HCT116 (cell line): ENCODE data around the gene TCERG1L. TPM values are rescaled to one million over a fixed set of nuclear protein-coding genes. Genes with fewer than 3 reads are reported as not detected.

Experiments used
- ATAC-seq: fragments of 200-7000 bp; cut with Tn5 transposase; 2 replicates; pipeline ENCODE4 v1.9.1; 2020; ENCODE audit warnings: mild to moderate bottlenecking, moderate library complexity
- BruUV-seq: library from RNA; stranded (reverse); fragments of 400-500 nt; replicated peaks from 2 replicates; lab custom pipeline; 2021; lab: Mats Ljungman, UMichigan
- CTCF ChIA-PET: fragments of 300-600 bp; sonication (Branson Sonifier 250); formaldehyde crosslinking; loops from one replicate; lab custom pipeline; 2021; ENCODE audit warnings: antibody characterized with exemption; lab: Charles Lee
- POLR2A ChIA-PET: fragments of 300-600, 350-600 bp; sonication (Branson Sonifier 250); formaldehyde crosslinking; loops from one replicate; lab custom pipeline; 2021; ENCODE audit warnings: antibody characterized with exemption; lab: Charles Lee
- RAD21 ChIA-PET, 2 experiments: fragments of 300-600 bp; sonication (Branson Sonifier 250); formaldehyde crosslinking; loops; one replicate each; lab custom pipeline; 2023; ENCODE audit warnings: low total read pairs in 2 of 2; ENCODE audit not compliant: uncharacterized antibody in 2 of 2, unreplicated experiment in 2 of 2, low non-redundant PET in 1 of 2; lab: Charles Lee
- DNase-seq: peaks from one replicate; pipeline ENCODE4 v3.0.0-alpha.2; 2010; ENCODE audit warnings: low read depth, low spot score
- H2AFZ ChIP-seq: fragments of 200-600 bp; shearing (Covaris generic), sonication (generic); 2 replicates; pipeline ENCODE4 v1.6.1; 2017; ENCODE audit warnings: low read depth, mixed run types, mixed read lengths, antibody characterized with exemption, low read length; ENCODE audit not compliant: poor library complexity, severe bottlenecking
- H3K27ac ChIP-seq: 2 replicates; pipeline ENCODE4 v1.5.1; 2012; ENCODE audit warnings: low read depth, low read length
- H3K27me3 ChIP-seq: fragments of 200-600 bp; sonication (generic); 2 replicates; pipeline ENCODE4 v1.6.1; 2016; ENCODE audit warnings: mixed run types, low read length, mixed read lengths; ENCODE audit not compliant: insufficient read depth
- H3K36me3 ChIP-seq, 2 experiments: fragments of 200-500 bp in 1 of 2; fragments of 200-600 bp in 1 of 2; sonication (Bioruptor generic) in 1 of 2; sonication (generic) in 1 of 2; 2 replicates each; pipeline versions ENCODE4 v1.5.1 to v1.6.1; 2014 to 2016; ENCODE audit warnings: low read length in 2 of 2, inconsistent platforms in 1 of 2, mixed read lengths in 1 of 2, mixed run types in 1 of 2; ENCODE audit not compliant: insufficient read depth in 2 of 2, control insufficient read depth in 1 of 2
- H3K4me1 ChIP-seq, 2 experiments: fragments of 200-600 bp in 1 of 2; sonication (generic) in 1 of 2; 2 replicates each; pipeline versions ENCODE4 v1.5.1 to v1.6.1; 2012 to 2017; ENCODE audit warnings: low read length in 2 of 2, inconsistent platforms in 1 of 2, mild to moderate bottlenecking in 1 of 2, mixed read lengths in 1 of 2, mixed run types in 1 of 2, moderate library complexity in 1 of 2; ENCODE audit not compliant: insufficient read depth in 2 of 2, control insufficient read depth in 1 of 2
- H3K4me2 ChIP-seq: fragments of 200-600 bp; sonication (generic); 2 replicates; pipeline ENCODE4 v1.6.1; 2017; ENCODE audit warnings: mixed run types, low read length, mixed read lengths
- H3K4me3 ChIP-seq, 2 experiments: fragments of 200-600 bp in 1 of 2; sonication (generic) in 1 of 2; replicated peaks in 1 of 2; 2 replicates each; pipeline ENCODE4 v1.5.1; 2011 to 2016; ENCODE audit warnings: low read length in 2 of 2, control low read depth in 1 of 2, low read depth in 1 of 2, mild to moderate bottlenecking in 1 of 2, mixed read lengths in 1 of 2, mixed run types in 1 of 2
- H3K79me2 ChIP-seq: fragments of 200-600 bp; sonication (generic); 2 replicates; pipeline ENCODE4 v1.6.1; 2017; ENCODE audit warnings: mild to moderate bottlenecking, mixed run types, low read length, moderate library complexity, mixed read lengths; ENCODE audit not compliant: insufficient read depth
- H3K9ac ChIP-seq: fragments of 200-600 bp; sonication (generic); 2 replicates; pipeline ENCODE4 v1.6.1; 2016; ENCODE audit warnings: low read length, mixed read lengths
- H3K9me2 ChIP-seq: fragments of 200-600 bp; sonication (generic), shearing (Covaris generic); 2 replicates; pipeline ENCODE4 v1.6.1; 2017; ENCODE audit warnings: mixed run types, mild to moderate bottlenecking, moderate library complexity; ENCODE audit not compliant: insufficient read depth
- H3K9me3 ChIP-seq, 2 experiments: fragments of 200-500 bp in 1 of 2; fragments of 200-600 bp in 1 of 2; sonication (Bioruptor generic) in 1 of 2; sonication (generic) in 1 of 2; 2 replicates each; pipeline ENCODE4 v1.6.1; 2014 to 2017; ENCODE audit warnings: low read length in 2 of 2, mixed read lengths in 2 of 2, inconsistent platforms in 1 of 2, low read depth in 1 of 2, mild to moderate bottlenecking in 1 of 2, mixed run types in 1 of 2, moderate library complexity in 1 of 2; ENCODE audit not compliant: control insufficient read depth in 1 of 2, insufficient read depth in 1 of 2
- H4K20me1 ChIP-seq: fragments of 200-600 bp; sonication (generic), shearing (Covaris generic); 2 replicates; pipeline ENCODE4 v1.6.1; 2017; ENCODE audit warnings: mixed run types, mild to moderate bottlenecking, moderate library complexity; ENCODE audit not compliant: insufficient read depth
- ATF3 ChIP-seq: IDR thresholded peaks from 2 replicates; pipeline ENCODE4 v1.6.1; 2012
- CBX3 ChIP-seq: IDR thresholded peaks from 2 replicates; pipeline ENCODE4 v1.6.1; 2012; ENCODE audit warnings: low read depth
- CEBPB ChIP-seq: IDR thresholded peaks from 2 replicates; pipeline ENCODE4 v1.6.1; 2012; ENCODE audit warnings: low read depth
- CTCF ChIP-seq, 3 experiments: fragments of 200-600 bp in 1 of 3; sonication (generic) in 1 of 3; IDR thresholded peaks in 2 of 3; conservative IDR thresholded peaks in 1 of 3; 2 replicates each; pipeline ENCODE4 v1.5.1; 2012 to 2017; ENCODE audit warnings: low read depth in 2 of 3, low read length in 2 of 3, antibody characterized with exemption in 1 of 3, borderline replicate concordance in 1 of 3, control low read depth in 1 of 3, mild to moderate bottlenecking in 1 of 3, mixed read lengths in 1 of 3, mixed run types in 1 of 3, moderate library complexity in 1 of 3; ENCODE audit not compliant: insufficient read depth in 1 of 3
- ELF1 ChIP-seq: IDR thresholded peaks from 2 replicates; pipeline ENCODE4 v1.6.1; 2012; ENCODE audit warnings: low read depth, borderline replicate concordance
- EZH2 ChIP-seq: fragments of 200-600 bp; sonication (generic); IDR thresholded peaks from 2 replicates; pipeline ENCODE4 v1.6.1; 2017; ENCODE audit warnings: antibody characterized with exemption, mixed run types
- EZH2phosphoT487 ChIP-seq: fragments of 200-600 bp; IDR thresholded peaks from 2 replicates; pipeline ENCODE4 v1.6.1; 2018; ENCODE audit warnings: antibody characterized with exemption, borderline replicate concordance
- FOSL1 ChIP-seq: IDR thresholded peaks from 2 replicates; pipeline ENCODE4 v1.6.1; 2012; ENCODE audit warnings: low read depth
- JUND ChIP-seq: IDR thresholded peaks from 2 replicates; pipeline ENCODE4 v1.6.1; 2012
- MAX ChIP-seq: IDR thresholded peaks from 2 replicates; pipeline ENCODE4 v1.6.1; 2012
- POLR2AphosphoS5 ChIP-seq: IDR thresholded peaks from 2 replicates; pipeline ENCODE4 v1.6.1; 2011; ENCODE audit warnings: mild to moderate bottlenecking, low read depth, low read length, moderate library complexity
- RAD21 ChIP-seq: IDR thresholded peaks from 2 replicates; pipeline ENCODE4 v1.6.1; 2012; ENCODE audit warnings: low read depth, mild to moderate bottlenecking
- REST ChIP-seq: IDR thresholded peaks from 2 replicates; pipeline ENCODE4 v1.6.1; 2012; ENCODE audit warnings: low read depth
- SP1 ChIP-seq: IDR thresholded peaks from 2 replicates; pipeline ENCODE4 v1.6.1; 2012; ENCODE audit warnings: low read depth
- SRF ChIP-seq: IDR thresholded peaks from 2 replicates; pipeline ENCODE4 v1.6.1; 2012; ENCODE audit warnings: low read depth
- TCF7L2 ChIP-seq: IDR thresholded peaks from 2 replicates; pipeline ENCODE4 v1.7.0; 2011; ENCODE audit warnings: borderline replicate concordance, inconsistent platforms; ENCODE audit not compliant: insufficient read depth, insufficient read length; ENCODE audit errors: extremely low read depth
- YY1 ChIP-seq: IDR thresholded peaks from 2 replicates; pipeline ENCODE4 v1.6.1; 2011; ENCODE audit warnings: low read length, low read depth, moderate library complexity, mild to moderate bottlenecking; ENCODE audit not compliant: insufficient replicate concordance; ENCODE audit errors: extremely low read depth
- ZFX ChIP-seq: fragments of 450-650 bp; IDR thresholded peaks from 2 replicates; pipeline ENCODE4 v1.6.1; 2017
- ZNF274 ChIP-seq: fragments of 200-500 bp; sonication (Bioruptor generic); IDR thresholded peaks from 2 replicates; pipeline ENCODE4 v1.6.1; 2014; ENCODE audit warnings: mild to moderate bottlenecking, low read depth, low read length, inconsistent platforms
- intact Hi-C: fragments of 100-400 bp; cut with micrococcal nuclease; formaldehyde crosslinking; loops from 2 replicates; pipeline ENCODE4 v1.10.0; 2022
- total RNA-seq: library from RNA; stranded (reverse); gene quantifications from one replicate; pipeline ENCODE4 v1.2.1, GENCODE V29; 2021; ENCODE audit not compliant: unreplicated experiment

Gene TCERG1L
- total RNA-seq, 1 experiment from 2014 or later = not detected

GRCh38 chr10:131132681-131133080, 178.8 kb downstream of the TCERG1L start (continued):
- TF ChIP-seq ZNF274 = no peak
- TF ChIP-seq EZH2 = no peak
- TF ChIP-seq JUND = no peak
- TF ChIP-seq RAD21 = no peak
- no peak for TF ChIP-seq ZFX

GRCh38 chr10:131131726-131132591, 179.6 kb downstream of the TCERG1L start:
- no peaks in the 10 kb centered on the region for H3K27me3 ChIP-seq
- no peak for TF ChIP-seq JUND
- TF ChIP-seq CTCF (IDR thresholded peaks at IDR 0.05 in 2 of 3, conservative IDR thresholded peaks at IDR 0.05 in 1 of 3; ENCODE audit: borderline replicate concordance in 1 of 3, insufficient read depth in 1 of 3, low read depth in 2 of 3, low read length in 2 of 3) = no peak
- TF ChIP-seq ATF3 = no peak
- no peak for TF ChIP-seq SRF
- TF ChIP-seq POLR2AphosphoS5 = no peak
- TF ChIP-seq FOSL1 = no peak
- no peak for TF ChIP-seq TCF7L2
- TF ChIP-seq CBX3 = no peak
- TF ChIP-seq ELF1 = no peak
- TF ChIP-seq REST = no peak
- TF ChIP-seq SP1 = no peak
- no peak for TF ChIP-seq YY1
- no peak for TF ChIP-seq MAX
- no peak for TF ChIP-seq CEBPB
- no peak for TF ChIP-seq ZNF274
- no peak for TF ChIP-seq EZH2phosphoT487

More at GRCh38 chr10:131131726-131132591, 179.6 kb downstream of the TCERG1L start:
- Histone ChIP-seq H3K9me2 (no peaks in the 10 kb centered on the region), H2AFZ (no peak overlapping the region), H3K27ac (no peak overlapping the region), H3K4me1 (no peaks in the 10 kb centered on the region), H3K9me3 (no peaks in the 10 kb centered on the region), H3K4me3 (no peak overlapping the region), H4K20me1 (no peaks in the 10 kb centered on the region), H3K36me3 (no peaks in the 10 kb centered on the region), H3K79me2 (no peaks in the 10 kb centered on the region), H3K9ac (no peak overlapping the region), H3K4me2 (no peak overlapping the region)
- POLR2A ChIA-PET = no interaction called here
- intact Hi-C loops = no loop called here
- DNase-seq (no peak), ATAC-seq (no peak)
- BruUV-seq = no TSS peak
- CTCF ChIA-PET = no interaction called here
- RAD21 ChIA-PET = no interaction called here
